Fibroblast of skin of back (primary cell): ENCODE results near the gene ARHGEF16. TPM values are rescaled to one million over a fixed set of nuclear protein-coding genes. Genes with fewer than 3 reads are reported as not detected.

ENCODE experiments used
- DNase-seq: peaks from one replicate; pipeline ENCODE4 v3.0.0-alpha.2; 2013
- polyA plus RNA-seq, 2 experiments: library from polyadenylated mRNA; unstranded; fragments of 120-200 nt; gene quantifications; one replicate each; pipeline ENCODE4 v1.2.1, GENCODE V29; 2013; ENCODE audit not compliant: insufficient read length in 2 of 2

The ARHGEF16 gene
- 1.6 TPM for polyA plus RNA-seq (2013, experiment 1 of 2; ENCODE audit: insufficient read length)
- polyA plus RNA-seq (2013, experiment 2 of 2; ENCODE audit: insufficient read length), result 1.1 TPM

DNA sequence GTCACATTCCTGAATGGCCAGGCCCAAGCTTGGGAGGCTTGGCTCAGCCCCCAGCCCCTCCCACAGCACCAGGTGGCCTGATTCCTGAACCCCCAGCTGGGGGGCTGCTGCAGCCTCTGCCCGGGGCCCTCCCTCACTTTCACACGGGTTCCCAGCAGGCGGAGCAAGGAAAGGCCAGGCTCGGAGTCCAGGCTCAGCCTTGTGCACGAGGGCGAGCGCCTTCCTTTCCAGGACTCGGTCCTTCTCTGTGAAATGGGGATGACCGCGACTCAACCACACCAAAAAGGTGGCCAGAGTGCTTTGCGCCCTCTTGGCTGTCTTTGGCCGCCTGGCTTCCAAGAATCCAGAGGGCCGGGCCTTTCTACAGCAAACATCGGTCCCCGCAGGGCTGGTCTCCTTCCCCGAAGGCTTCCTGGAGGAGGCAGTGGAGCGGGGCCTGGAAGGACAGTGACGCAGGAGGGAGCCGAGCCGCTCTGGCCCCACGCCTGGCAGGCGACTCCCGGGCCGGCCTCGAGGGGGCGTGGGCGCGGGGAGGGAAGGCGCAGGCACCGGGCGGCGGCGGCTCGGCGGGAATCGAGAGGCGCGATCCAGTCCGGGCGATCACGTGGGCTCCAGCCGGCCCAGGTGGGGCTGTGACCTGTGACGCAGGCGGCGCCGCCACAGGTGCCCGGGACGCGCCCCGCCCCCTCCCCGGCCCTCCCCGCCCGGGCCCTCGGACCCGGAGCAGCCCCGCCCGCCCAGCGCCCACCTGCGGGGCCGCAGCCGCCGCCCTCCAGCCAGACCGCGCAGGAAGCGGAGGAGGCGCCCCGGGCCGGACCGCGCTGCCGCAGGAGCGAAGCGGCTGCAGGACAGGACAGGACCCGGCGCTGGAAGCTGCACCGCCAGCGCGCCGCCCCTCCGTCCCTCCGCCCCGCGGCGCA, at the start of gene ARHGEF16:
ARHGEF16 (plus strand) TSS at position 775 of the 920 bp plus-strand sequence. CDS start 8,420 bp downstream, outside the sequence.
- DNase-seq, result peak; percentile 34

DNA sequence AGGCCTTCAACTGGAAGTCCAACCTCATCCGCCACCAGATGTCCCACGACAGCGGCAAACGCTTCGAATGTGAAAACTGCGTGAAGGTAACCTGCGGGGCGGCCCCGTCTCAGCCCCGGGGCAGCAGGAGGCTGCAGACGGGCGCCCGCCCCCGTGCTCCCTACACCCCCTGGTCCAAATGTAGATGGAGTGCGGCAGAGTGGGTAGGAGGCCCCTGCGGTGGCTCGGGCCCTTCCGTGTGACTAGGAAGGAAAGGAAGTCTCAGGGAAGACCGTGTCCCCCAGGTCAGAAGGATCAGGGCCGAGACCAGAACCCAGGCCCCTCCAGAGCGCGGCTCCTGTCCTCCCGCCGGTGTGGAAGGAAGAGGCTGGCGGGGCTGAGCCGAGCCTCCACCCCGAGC, 49.7 kb upstream of the ARHGEF16 start:
- DNase-seq, result no peak

DNA sequence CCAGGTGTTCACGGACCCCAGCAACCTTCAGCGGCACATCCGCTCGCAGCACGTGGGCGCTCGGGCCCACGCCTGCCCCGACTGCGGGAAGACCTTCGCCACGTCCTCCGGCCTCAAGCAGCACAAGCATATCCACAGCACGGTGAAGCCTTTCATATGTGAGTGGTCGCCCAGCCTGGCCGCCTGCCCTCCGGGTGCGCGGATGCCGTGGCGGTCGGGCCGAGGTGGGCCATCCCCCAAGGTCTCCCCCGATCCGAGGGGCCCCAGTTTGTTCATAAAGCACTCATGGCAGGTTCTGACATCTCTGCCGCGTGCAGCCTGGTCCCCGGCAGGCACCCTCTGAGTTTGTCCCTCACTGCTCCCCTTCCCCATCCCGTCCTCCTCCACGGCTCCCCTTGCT, 49.0 kb upstream of the ARHGEF16 start:
- no peak for DNase-seq

DNA sequence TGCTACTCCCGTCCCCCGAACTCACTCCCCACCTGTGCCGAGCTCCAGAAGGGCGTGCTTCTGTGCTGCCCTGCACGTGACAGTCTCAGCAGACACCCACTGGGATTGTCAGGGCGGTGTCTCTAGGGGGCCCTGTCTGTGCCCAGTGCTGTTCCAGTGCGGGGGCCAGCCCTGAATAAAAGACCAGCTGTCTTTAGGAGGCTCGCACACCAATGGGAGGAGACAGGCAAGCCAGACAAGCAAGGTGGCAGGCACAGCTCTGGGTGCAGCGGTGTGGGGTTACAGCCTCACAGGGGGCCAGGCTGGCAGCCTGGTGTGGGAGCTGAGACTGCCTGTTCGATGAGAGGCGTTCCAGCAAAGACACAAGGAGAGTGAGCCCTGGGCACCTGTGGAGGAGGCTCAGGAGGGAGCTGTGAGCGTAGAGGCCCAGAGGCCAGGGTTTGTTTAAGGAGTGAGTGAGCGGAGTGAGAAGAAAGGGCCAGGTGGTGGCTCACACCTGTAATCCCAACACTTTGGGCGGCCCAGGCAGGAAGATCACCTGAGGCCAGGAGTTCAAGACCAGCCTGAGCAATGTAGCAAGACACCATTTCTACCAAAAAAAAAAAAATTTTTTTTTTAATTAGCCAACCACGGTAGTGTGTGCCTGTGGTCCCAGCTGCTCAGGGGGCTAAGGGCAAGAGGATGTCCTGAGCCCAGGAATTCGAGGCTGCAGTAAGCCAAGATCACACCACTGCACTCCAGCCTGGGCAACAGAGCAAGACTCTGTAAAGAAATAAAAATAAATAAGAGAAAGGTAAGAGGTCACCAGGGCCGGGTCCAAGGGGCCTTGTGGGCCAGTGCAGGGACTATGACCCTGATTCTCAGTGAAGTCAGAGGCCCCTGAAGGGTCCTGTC, 48.2 kb upstream of the ARHGEF16 start:
- DNase-seq, result no peak

DNA sequence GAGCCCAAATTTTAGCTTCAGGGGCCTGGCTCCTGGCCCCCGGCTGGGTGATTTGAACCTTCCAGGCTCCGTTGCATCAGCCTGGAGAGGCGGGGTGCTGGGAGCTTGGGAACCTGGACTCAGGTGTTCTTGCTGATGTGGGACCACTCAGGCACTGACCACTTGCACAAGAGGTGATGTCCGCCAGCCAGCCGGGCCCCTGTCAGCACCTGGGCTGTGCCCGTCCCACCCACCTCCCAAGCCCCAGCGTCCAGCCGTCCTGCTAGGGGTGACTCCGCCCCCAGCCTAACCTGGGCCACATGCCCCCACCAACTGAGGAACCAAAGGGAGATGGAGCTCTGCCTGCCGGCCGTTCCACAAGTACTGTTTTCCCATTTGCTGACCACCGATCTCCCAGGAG, 47.4 kb upstream of the ARHGEF16 start:
- no peak for DNase-seq

DNA sequence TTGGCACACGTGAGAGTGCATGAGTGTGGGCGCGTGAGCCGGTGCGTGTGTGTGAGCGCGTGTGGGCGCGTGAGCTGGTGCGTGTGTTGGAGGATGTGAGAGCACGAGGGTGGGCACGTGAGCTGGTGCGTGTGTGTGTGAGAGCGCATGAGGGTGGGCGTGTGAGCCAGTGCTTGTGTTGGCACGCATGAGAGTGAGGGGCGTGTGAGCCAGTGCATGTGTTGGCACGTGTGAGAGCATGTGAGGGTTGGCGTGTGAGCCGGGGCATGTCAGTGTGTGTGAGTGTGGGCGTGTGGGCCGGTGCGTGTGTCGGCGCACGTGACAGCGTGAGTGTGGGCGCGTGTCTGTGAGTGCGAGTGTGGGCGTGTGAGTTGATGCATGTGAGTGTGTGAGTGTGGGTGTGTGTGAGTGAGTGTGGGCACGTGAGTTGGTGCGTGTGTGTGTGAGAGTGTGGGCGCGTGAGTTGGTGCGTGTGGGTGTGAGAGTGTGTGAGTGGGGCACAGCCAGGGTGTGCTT, 45.7 kb upstream of the ARHGEF16 start:
- DNase-seq, result no peak

DNA sequence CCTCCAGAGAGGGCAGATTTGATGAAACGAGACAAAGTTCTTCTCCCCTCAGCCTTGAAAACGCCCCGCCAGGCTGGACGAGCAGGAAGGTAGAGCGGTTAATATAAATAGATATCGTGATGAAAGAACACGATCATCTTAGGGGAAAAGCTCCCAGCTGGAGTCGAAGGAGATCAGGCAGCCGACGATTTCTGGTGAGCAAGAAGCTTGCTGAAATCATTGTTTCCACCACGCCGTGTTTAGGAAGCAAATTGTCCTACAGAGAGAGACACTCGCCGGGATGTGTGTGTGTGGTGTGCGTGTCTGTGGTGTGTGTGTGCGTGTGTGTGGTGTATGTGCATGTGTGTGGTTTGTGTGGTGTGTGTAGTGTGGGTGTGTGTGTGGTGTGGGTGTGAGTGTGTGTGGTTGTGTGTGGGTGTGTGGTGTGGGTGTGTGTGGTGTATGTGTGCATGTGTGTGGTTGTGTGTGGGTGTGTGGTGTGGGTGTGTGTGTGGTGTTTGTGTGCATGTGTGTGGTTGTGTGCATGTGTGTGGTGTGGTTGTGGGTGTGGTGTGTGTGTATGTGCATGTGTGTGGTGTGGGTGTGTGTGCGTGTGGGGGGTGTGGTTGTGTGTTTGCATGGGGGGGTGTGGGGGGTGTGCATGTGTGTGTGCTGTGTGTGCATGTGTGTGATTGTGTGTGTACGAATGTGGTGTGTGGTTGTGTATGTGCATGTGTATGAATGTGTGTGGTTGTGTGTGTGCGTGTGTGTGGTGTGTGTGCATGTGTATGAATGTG, 44.9 kb upstream of the ARHGEF16 start:
- no peak for DNase-seq

DNA sequence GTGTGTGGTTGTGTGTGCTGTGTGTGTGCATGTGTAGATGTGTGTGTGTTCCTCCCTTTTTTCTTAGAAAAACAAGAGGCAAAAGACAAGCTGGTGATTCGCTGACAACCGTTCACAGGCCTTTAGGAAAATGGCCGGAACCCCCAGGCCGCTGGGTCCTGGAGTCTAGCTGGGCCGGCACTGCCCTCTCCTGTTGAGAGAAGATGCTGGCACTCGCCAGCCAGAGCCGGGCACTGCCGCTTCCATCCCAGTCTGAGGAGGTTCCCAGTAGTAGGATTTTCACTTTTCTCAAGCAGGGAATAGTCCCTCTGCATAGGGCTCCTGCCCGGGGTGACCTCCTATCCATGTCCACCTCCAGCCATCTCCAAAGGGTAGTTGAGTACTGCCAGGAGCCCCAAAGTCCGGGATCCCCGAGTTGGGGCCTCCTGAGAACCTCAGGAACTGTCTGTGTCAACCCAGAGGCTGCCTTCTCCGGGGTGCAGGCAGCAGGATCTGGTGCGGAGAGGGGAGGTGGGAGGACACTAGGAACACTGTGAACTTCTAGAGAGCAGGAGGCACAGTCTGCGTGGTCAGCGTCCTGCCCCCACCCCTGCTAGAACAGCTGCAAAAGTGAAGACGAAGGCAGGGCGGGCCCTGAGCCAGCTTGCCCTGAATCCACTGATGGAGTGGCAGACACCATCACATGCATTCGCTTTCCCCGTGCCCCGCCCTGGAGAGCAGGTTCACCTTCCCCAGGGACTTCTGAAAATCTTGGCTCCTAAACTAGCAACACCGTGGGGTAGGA, 44.1 kb upstream of the ARHGEF16 start:
- peak; percentile 54 for DNase-seq

DNA sequence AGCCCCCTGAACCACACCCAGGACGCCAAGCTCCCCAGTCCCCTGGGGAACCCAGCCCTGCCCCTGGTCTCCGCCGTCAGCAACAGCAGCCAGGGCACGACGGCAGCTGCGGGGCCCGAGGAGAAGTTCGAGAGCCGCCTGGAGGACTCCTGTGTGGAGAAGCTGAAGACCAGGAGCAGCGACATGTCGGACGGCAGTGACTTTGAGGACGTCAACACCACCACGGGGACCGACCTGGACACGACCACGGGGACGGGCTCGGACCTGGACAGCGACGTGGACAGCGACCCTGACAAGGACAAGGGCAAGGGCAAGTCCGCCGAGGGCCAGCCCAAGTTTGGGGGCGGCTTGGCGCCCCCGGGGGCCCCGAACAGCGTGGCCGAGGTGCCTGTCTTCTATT, 42.7 kb upstream of the ARHGEF16 start:
- DNase-seq, result no peak

DNA sequence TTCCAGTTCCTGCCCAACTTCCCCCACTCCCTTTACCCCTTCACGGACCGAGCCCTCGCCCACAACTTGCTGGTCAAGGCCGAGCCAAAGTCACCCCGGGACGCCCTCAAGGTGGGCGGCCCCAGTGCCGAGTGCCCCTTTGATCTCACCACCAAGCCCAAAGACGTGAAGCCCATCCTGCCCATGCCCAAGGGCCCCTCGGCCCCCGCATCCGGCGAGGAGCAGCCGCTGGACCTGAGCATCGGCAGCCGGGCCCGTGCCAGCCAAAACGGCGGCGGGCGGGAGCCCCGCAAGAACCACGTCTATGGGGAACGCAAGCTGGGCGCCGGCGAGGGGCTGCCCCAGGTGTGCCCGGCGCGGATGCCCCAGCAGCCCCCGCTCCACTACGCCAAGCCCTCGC, 42.1 kb upstream of the ARHGEF16 start:
- DNase-seq, result no peak

DNA sequence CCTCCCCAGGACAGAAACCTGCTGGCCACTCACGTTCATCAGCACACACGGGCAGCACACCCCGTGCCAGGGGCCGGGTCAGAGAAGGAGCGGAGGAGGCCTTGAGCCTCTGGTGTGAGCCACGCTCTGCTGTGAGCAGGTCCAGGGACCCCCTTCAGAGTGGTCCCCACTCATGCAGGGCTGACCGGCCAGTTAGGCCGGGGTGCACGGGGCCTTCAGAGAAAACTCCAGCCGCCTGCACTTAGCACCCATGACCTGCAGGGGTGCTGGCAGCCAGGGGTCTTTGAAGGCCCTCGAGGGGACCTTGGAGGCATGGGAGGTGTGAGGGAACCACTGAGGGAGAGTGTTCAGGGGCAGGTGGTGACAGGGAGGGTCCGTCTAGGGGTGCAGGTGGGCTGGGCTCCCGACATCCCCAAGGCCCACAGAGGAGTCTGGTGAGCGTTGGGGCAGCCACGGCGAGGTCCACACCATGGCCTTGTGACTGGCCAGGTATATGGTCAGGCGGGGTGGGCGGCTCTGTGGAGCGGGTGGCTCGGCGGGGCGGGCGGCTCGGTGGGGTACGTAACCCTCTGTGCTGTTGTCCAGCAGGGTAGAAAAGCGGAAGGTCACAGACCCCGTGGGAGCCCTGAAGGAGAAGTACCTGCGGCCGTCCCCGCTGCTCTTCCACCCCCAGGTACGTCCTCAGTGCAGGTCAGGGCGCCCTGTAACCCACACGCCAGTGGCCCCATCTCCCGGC, 40.3 kb upstream of the ARHGEF16 start:
- DNase-seq, result no peak

DNA sequence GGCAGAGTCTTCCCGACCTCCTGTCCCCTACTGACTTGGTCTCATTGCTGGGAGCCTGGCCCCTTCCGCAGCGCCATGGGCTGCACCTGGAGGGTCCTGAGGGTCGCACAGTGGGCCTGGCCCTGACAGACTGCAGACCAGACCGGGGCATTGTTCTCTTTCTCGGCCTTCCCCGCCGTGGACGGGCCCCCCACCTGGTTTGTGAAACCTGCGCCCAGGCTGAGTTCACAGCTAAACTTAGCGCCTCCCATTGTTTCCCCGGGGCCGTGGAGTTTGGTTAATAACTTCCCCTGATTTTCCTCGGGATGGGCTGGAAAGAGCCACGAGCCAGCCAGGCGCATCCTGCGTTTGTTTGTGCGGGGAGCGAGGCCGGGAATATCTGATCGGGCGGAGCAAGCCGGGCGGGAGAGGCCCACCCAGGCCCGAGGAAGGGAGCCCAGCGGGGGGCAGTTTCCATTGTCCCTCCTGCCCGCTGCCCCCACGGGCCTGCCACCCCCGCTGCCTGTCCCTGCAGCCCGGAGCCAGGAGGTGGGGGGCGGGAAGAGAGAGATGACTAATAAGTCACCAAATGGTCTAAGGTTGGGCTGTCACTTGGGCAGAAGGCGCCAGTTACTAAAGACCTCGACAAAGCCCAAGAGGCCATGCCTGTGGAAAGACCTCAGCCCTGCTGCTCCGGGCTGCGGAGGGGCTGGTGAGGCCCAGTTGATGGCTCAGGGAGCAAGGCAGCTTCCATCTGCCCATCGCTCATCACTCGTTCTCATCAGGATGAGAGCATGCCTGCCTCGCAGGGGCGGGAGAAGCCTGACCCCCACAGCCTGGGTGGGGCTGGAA, 39.0 kb upstream of the ARHGEF16 start:
- peak; percentile 15 for DNase-seq

DNA sequence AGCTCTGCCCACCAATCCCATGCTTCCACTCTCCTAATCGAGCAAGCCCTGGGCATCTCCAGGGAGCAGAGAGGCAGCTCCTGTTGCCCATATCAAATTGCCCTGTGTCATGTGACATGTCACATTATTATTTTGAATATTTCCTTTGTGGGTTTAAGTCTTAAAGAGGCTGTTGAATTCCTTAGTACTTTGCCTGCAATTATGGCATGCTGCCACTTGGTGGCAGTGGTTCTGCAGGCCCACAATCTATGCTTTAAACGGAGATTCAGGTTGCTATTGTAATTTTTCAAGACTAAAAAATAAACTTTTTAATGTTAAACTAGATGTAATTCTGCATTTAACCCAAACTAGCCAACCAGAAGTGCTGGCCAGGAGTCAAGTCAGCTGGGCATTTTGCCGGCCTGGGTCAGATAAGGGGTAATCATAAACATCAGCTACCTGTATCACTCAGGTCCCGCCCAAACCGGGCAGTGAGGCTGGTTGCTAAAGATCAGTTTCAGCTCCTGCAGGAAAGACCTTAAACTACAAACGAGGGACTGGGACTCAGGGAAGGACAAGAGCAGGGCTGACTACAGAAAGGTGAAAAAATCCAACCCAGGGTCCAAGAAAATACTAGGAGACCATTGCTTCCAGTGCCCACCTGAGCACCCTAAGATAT, 37.3 kb upstream of the ARHGEF16 start:
- no peak for DNase-seq

DNA sequence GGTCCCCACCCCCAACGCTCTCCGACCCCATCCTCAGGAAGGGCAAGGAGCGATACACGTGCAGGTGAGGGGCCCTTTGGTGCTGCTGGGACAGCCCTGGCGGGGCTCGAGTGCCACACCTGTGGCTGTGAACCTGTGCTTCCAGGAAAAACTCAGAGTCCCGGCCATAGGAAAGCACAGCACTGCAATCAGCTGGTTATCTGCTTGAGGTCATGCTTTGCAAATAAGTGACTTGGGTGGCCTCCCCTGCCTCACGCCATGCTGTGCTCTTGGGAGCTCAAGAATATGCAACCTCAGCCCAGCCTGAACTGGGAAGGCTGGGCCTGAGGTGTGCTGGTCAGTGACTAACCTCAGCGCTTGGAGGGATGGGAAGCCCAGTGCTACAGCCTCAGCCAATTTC, 36.5 kb upstream of the ARHGEF16 start:
- DNase-seq, result no peak

DNA sequence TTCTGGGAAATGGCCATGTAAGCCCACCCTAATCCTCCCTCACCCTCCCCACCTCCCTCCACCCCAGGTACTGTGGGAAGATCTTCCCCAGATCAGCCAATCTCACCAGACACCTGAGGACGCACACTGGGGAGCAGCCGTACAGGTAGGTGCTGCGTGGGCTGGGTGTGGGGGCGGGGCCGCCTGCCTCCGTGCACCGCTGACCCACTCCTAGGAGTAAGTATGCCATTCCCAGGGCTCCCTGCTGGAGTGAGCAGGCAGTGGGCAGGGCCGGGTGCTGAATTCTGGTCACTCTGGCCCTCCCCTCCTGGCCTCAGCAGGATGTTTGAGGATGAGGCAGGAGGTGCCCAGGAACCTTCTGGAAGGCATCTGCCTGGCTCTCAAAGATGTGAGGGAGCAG, 35.9 kb upstream of the ARHGEF16 start:
- DNase-seq, result no peak

DNA sequence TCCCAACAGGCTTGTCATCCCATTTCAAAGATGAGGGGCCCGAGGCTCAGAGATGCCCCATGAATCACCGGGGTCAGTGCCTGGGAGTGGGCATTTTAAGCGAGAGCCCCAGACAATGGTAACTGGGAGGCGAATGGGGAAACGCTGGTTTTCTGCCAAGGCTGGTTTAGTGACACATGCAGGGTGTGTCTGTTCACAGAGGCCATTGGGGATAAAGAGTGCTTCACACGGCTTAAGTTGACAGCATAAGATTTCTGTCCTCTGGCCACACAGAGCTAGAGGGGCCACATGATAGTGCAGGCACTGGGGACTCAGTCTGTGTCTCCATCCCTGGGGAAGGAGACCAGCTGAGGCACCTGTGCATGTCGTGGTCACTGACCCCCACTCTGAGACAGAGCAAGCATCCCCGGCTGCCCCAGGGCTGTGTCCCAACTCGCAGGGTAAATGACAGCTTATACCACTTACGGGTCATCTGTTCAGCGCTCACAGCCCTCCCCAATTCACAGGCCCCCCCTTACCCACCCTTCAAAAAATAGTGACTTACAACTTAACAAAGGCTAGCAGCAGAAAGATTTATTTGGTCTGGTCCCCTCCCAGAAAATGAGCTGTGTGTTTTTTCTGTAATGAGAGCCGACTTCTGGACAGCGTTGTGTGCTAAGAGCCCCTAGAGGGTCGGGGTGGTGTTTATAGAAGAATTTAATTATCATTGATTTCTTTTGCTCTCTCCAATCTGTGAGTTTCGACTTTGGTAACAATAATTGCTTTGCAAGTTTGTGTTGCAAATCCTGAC, 34.9 kb upstream of the ARHGEF16 start:
- DNase-seq, result peak; percentile 44

DNA sequence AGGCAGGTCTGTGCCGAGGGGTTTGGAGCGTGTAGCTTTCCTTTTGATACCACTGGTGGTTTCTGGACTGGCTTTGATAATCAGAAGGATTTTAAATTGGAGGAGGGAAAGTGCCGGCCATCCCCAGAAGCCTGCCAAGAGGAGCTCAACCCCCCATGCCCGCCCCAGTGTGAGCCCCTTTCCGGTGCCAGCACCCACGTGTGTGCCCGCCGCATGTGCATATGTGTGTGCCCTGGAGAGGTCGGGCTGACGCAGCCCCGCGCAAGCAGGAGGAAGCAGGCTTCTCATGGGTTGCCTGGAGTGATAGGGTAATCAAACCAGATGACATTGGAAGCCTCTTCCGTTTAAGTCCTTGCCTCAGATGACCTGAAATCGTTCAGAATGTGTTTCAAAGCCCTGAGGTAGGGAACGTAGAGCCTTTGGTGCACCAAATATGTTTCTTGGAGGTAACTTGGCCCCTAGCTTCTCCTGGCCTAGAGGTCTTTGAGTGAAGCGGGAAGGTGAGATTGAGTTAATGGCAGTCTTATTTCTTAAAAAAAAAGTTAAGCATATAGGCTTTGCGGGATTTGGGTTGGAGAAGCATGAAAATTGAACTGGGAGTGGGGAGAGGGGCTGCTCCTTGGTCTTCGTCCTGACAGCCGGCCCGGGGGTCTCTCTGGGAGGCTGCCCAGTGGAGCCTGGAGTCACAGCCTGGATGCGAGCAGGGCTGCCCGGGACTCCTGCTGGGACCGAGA, 34.1 kb upstream of the ARHGEF16 start:
- DNase-seq, result no peak

DNA sequence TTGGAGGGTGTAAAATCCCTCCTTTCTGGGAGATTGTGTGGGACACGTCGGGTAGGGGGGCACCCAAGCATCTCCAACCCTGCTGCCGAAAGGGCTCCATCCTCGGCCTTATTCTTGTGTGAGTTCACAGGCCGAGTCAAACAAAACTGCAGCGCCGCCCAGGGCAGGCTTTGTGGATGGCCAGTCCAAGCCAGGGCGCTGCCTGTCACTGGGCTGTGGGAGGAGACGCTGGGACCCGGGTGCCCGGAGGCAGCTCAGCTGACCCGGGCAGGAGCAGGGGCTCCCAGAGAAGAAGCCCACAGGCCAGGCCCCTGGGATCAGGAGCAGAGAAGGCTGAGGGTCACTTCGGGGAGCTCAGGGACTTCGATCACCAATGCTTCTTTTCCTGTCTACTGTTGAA, 31.8 kb upstream of the ARHGEF16 start:
- no peak for DNase-seq
